Activated B cell treated with CpG ODN at 0.5 μM for 24 hours (primary cell): Measurements from ENCODE around the gene IDI2. TPM values are rescaled to one million over a fixed set of nuclear protein-coding genes. Genes with fewer than 3 reads are reported as not detected.
A peak's percentile ranks its signal among the peaks of the same experiment; 100 is the strongest.

ENCODE experiments used
- ATAC-seq: fragments of 200-7000 bp; cut with Tn5 transposase; one replicate; pipeline ENCODE4 v1.10.0; 2021; ENCODE audit warnings: low read depth, mild to moderate bottlenecking, moderate library complexity
- CTCF ChIA-PET: fragments of 350-600 bp; sonication (Branson Sonifier 250); formaldehyde crosslinking; loops from one replicate; lab custom pipeline; 2021; ENCODE audit warnings: antibody characterized with exemption; lab: Charles Lee
- POLR2A ChIA-PET: fragments of 350-600 bp; sonication (Branson Sonifier 250); formaldehyde crosslinking; loops from one replicate; lab custom pipeline; 2021; ENCODE audit warnings: antibody characterized with exemption; lab: Charles Lee
- DNase-seq: peaks from one replicate; pipeline ENCODE4 v3.0.0; 2022
- H3K27ac Mint-ChIP-seq: one replicate; pipeline ENCODE4 v1.8.0; 2020; ENCODE audit warnings: mixed read lengths
- H3K27me3 Mint-ChIP-seq: one replicate; pipeline ENCODE4 v1.8.0; 2021; ENCODE audit warnings: mixed read lengths
- H3K36me3 Mint-ChIP-seq: one replicate; pipeline ENCODE4 v1.8.0; 2021; ENCODE audit warnings: low read depth, mixed read lengths
- H3K4me1 Mint-ChIP-seq: one replicate; pipeline ENCODE4 v1.8.0; 2021; ENCODE audit warnings: mixed read lengths
- H3K4me3 Mint-ChIP-seq: one replicate; pipeline ENCODE4 v1.8.0; 2020; ENCODE audit warnings: mild to moderate bottlenecking, mixed read lengths
- H3K9me3 Mint-ChIP-seq: one replicate; pipeline ENCODE4 v1.8.0; 2020; ENCODE audit warnings: mixed read lengths
- CTCF ChIP-seq: fragments of 200-600 bp; IDR thresholded peaks from one replicate; pipeline ENCODE4 v1.8.0; 2022; ENCODE audit warnings: antibody characterized with exemption, mild to moderate bottlenecking
- intact Hi-C: fragments of 100-400 bp; cut with micrococcal nuclease; formaldehyde crosslinking; loops from one replicate; pipeline ENCODE4 v1.15.1; 2024
- total RNA-seq: library from RNA; stranded (reverse); gene quantifications from 2 replicates; pipeline ENCODE4 v1.2.3, GENCODE V29; 2022

IDI2 gene
- total RNA-seq, 1 donor from 2014 or later: not detected

- H3K36me3 Mint-ChIP-seq: peaks cover 67% of the 10 kb centered on the region
- TF ChIP-seq CTCF: no peak
- H3K4me3 Mint-ChIP-seq: peak overlapping the region; percentile 94
- peak; percentile 1 for ATAC-seq
- ChIA-PET POLR2A (interaction anchor here (0.5 to 4.9 kb wide), 14 partner anchors 9 to 230 kb away, joined by 3 to 69 read pairs (median 6); partner anchors contain the start of genes GTPBP4, LARP4B and WDR37), CTCF (no interaction called here)
- H3K27ac Mint-ChIP-seq: peak overlapping the region; percentile 98
- intact Hi-C loops: loop anchor here (1.0 to 10.0 kb wide), 4 partner anchors 8 to 731 kb away; partner anchors contain the start of gene WDR37
- peaks cover 71% of the 10 kb centered on the region for H3K4me1 Mint-ChIP-seq
- DNase-seq: no peak
- H3K27me3 Mint-ChIP-seq: no peaks in the 10 kb centered on the region
- H3K9me3 Mint-ChIP-seq: no peaks in the 10 kb centered on the region
These were observed 22.7 kb upstream of the IDI2 start for GRCh38 chr10:1048349-1048731.

GRCh38 chr10:1047937-1048336 is 22.3 kb upstream of the IDI2 start:
- DNase-seq (no peak), ATAC-seq (no peak)
- Mint-ChIP-seq H3K4me1 (peaks cover 72% of the 10 kb centered on the region), H3K36me3 (peaks cover 67% of the 10 kb centered on the region), H3K27ac (peak overlapping the region; percentile 98), H3K27me3 (no peaks in the 10 kb centered on the region), H3K4me3 (peak overlapping the region; percentile 94), H3K9me3 (no peaks in the 10 kb centered on the region)
- CTCF ChIA-PET: no interaction called here
- POLR2A ChIA-PET: interaction anchor here (0.5 to 4.9 kb wide), 11 partner anchors 10 to 535 kb away, joined by 3 to 69 read pairs (median 7); partner anchors contain the start of genes GTPBP4, LARP4B and WDR37
- no peak for TF ChIP-seq CTCF
- intact Hi-C loops: loop anchor here (1.0 to 10.0 kb wide), 4 partner anchors 8 to 731 kb away; partner anchors contain the start of gene WDR37

- H3K4me1 Mint-ChIP-seq: peaks cover 54% of the 10 kb centered on the region
- CTCF ChIA-PET: no interaction called here
- H3K4me3 Mint-ChIP-seq: peak overlapping the region; percentile 84
- no peaks in the 10 kb centered on the region for H3K27me3 Mint-ChIP-seq
- no peaks in the 10 kb centered on the region for H3K9me3 Mint-ChIP-seq
- ATAC-seq (no peak), DNase-seq (no peak)
- POLR2A ChIA-PET: interaction anchor here (3.3 kb wide), 1 partner anchor 10 kb away, joined by 17 read pairs; the partner anchor contains the start of gene WDR37
- peaks cover 61% of the 10 kb centered on the region for H3K36me3 Mint-ChIP-seq
- TF ChIP-seq CTCF: no peak
- intact Hi-C loops: loop anchor here (5.0 to 10.0 kb wide), 3 partner anchors 193 to 728 kb away; no protein-coding TSS in a partner anchor
- H3K27ac Mint-ChIP-seq: peak overlapping the region; percentile 97
These were observed 19.8 kb upstream of the IDI2 start for GRCh38 chr10:1045415-1045814.

GRCh38 chr10:1044964-1045363 is 19.3 kb upstream of the IDI2 start:
- Mint-ChIP-seq H3K9me3 (no peaks in the 10 kb centered on the region), H3K4me1 (peaks cover 54% of the 10 kb centered on the region)

More at GRCh38 chr10:1044964-1045363, 19.3 kb upstream of the IDI2 start:
- intact Hi-C loops: loop anchor here (5.0 to 10.0 kb wide), 3 partner anchors 193 to 728 kb away; no protein-coding TSS in a partner anchor
- POLR2A ChIA-PET: interaction anchor here (1.6 to 3.3 kb wide), 2 partner anchors 11 to 57 kb away, joined by 4 to 17 read pairs; partner anchors contain the start of genes GTPBP4 and WDR37
- Mint-ChIP-seq H3K36me3 (peaks cover 66% of the 10 kb centered on the region), H3K4me3 (peak overlapping the region; percentile 84), H3K27ac (peak overlapping the region; percentile 97), H3K27me3 (no peaks in the 10 kb centered on the region)
- CTCF ChIA-PET: no interaction called here
- DNase-seq (no peak), ATAC-seq (no peak)
- TF ChIP-seq CTCF: no peak
